ENCODE results near the gene TMC6.
A peak's percentile ranks its signal among the peaks of the same experiment; 100 is the strongest.
"Not testable (repeated sequence)": the region's sequence is repeated elsewhere in the genome, so short reads cannot be mapped to it uniquely, and the experiment has no call there.

TMC6 gene

GRCh38 chr17:78140169-78141051, 11.9 kb upstream of the TMC6 start:
- WGBS = 47% methylated on average over 58 of the region's 58 CpGs
- H3K23ac ChIP-seq (ENCODE audit: low read length in 2 of 2) = no peak overlapping the region
- peak; percentile 62 for DNase-seq

GRCh38 chr17:78139861-78140168, 11.3 kb upstream of the TMC6 start:
- not testable (repeated sequence) for H2AFZ ChIP-seq (ENCODE audit: low read depth, low read length); H3K9me3 ChIP-seq (ENCODE audit: control insufficient read depth, low read length); H2AK5ac ChIP-seq (ENCODE audit: low read length, severe bottlenecking); H4K8ac ChIP-seq (ENCODE audit: low read length); H3K14ac ChIP-seq (ENCODE audit: low read length in 2 of 2); H3K79me1 ChIP-seq (replicated peaks; ENCODE audit: low read length, poor library complexity, severe bottlenecking); H3K4ac ChIP-seq (ENCODE audit: low read depth in 1 of 2, low read length in 2 of 2); H3K27ac ChIP-seq (ENCODE audit: low read length, poor library complexity, severe bottlenecking); H3K23ac ChIP-seq (ENCODE audit: low read length in 2 of 2); H3K4me3 ChIP-seq (ENCODE audit: insufficient read depth in 1 of 2, low read depth in 1 of 2, low read length in 2 of 2); H3K36me3 ChIP-seq (ENCODE audit: control insufficient read depth in 1 of 2, insufficient read depth in 2 of 2, low read depth in 1 of 2, low read length in 2 of 2); H3K9ac ChIP-seq (ENCODE audit: low read length); H2BK15ac ChIP-seq (ENCODE audit: low read depth, poor library complexity, severe bottlenecking); DNase-seq; H2BK120ac ChIP-seq (ENCODE audit: low read depth, low read length); H4K91ac ChIP-seq (ENCODE audit: low read length); H3K4me2 ChIP-seq (ENCODE audit: low read length, poor library complexity, severe bottlenecking); H3K18ac ChIP-seq (ENCODE audit: low read depth in 1 of 2, low read length in 2 of 2); H2BK5ac ChIP-seq (ENCODE audit: low read depth, low read length, poor library complexity, severe bottlenecking); H2BK12ac ChIP-seq (ENCODE audit: low read length in 2 of 2)
- WGBS = 95% methylated on average over 12 of the region's 12 CpGs
- Histone ChIP-seq H3K4me1 (ENCODE audit: control insufficient read depth, insufficient read depth, low read depth, low read length) (peaks cover 34% of the 10 kb centered on the region), H3K27me3 (ENCODE audit: control insufficient read depth in 1 of 2, insufficient read depth in 1 of 2, low read length in 2 of 2) (peaks cover 0 to 29% of the 10 kb centered on the region in 2 experiments)

More at GRCh38 chr17:78140169-78141051, 11.9 kb upstream of the TMC6 start:
- no peaks in the 10 kb centered on the region for H3K9me3 ChIP-seq (ENCODE audit: control insufficient read depth, low read length)
- H3K4me2 ChIP-seq (ENCODE audit: low read length, poor library complexity, severe bottlenecking) = no peak overlapping the region
- H3K9ac ChIP-seq (ENCODE audit: low read length) = no peak overlapping the region
- no peak overlapping the region for H2BK5ac ChIP-seq (ENCODE audit: low read depth, low read length, poor library complexity, severe bottlenecking)
- H3K79me1 ChIP-seq (replicated peaks; ENCODE audit: low read length, poor library complexity, severe bottlenecking) = no peaks in the 10 kb centered on the region
- peaks cover 40% of the 10 kb centered on the region for H3K4me1 ChIP-seq (ENCODE audit: control insufficient read depth, insufficient read depth, low read depth, low read length)
- no peak overlapping the region for H2AK5ac ChIP-seq (ENCODE audit: low read length, severe bottlenecking)
- H4K8ac ChIP-seq (ENCODE audit: low read length) = peak overlapping the region; percentile 45
- H3K18ac ChIP-seq (ENCODE audit: low read depth in 1 of 2, low read length in 2 of 2) = peak overlapping the region; percentile 13 to 14
- peaks cover 0 to 23% of the 10 kb centered on the region in 2 experiments for H3K27me3 ChIP-seq (ENCODE audit: control insufficient read depth in 1 of 2, insufficient read depth in 1 of 2, low read length in 2 of 2)
- no peaks in the 10 kb centered on the region for H3K36me3 ChIP-seq (ENCODE audit: control insufficient read depth in 1 of 2, insufficient read depth in 2 of 2, low read depth in 1 of 2, low read length in 2 of 2)
- H2AFZ ChIP-seq (ENCODE audit: low read depth, low read length) = no peak overlapping the region
- peak overlapping the region in 1 of 2 experiments; percentile 9 for H3K4me3 ChIP-seq (ENCODE audit: insufficient read depth in 1 of 2, low read depth in 1 of 2, low read length in 2 of 2)
- H2BK15ac ChIP-seq (ENCODE audit: low read depth, poor library complexity, severe bottlenecking) = no peak overlapping the region
- H3K4ac ChIP-seq (ENCODE audit: low read depth in 1 of 2, low read length in 2 of 2) = no peak overlapping the region
- H2BK12ac ChIP-seq (ENCODE audit: low read length in 2 of 2) = no peak overlapping the region
- peak overlapping the region; percentile 52 for H4K91ac ChIP-seq (ENCODE audit: low read length)
- no peak overlapping the region for H3K14ac ChIP-seq (ENCODE audit: low read length in 2 of 2)
- H3K27ac ChIP-seq (ENCODE audit: low read length, poor library complexity, severe bottlenecking) = no peak overlapping the region
- no peak overlapping the region for H2BK120ac ChIP-seq (ENCODE audit: low read depth, low read length)

- Histone ChIP-seq H3K27me3 (ENCODE audit: control insufficient read depth in 1 of 2, insufficient read depth in 1 of 2, low read length in 2 of 2) (peaks cover 0 to 43% of the 10 kb centered on the region in 2 experiments), H2AK5ac (ENCODE audit: low read length, severe bottlenecking) (no peak overlapping the region), H3K79me1 (replicated peaks; ENCODE audit: low read length, poor library complexity, severe bottlenecking) (no peaks in the 10 kb centered on the region), H4K8ac (ENCODE audit: low read length) (no peak overlapping the region), H3K18ac (ENCODE audit: low read depth in 1 of 2, low read length in 2 of 2) (no peak overlapping the region), H3K4me1 (ENCODE audit: control insufficient read depth, insufficient read depth, low read depth, low read length) (peaks cover 26% of the 10 kb centered on the region), H3K4ac (ENCODE audit: low read depth in 1 of 2, low read length in 2 of 2) (no peak overlapping the region), H3K4me2 (ENCODE audit: low read length, poor library complexity, severe bottlenecking) (no peak overlapping the region), H2BK12ac (ENCODE audit: low read length in 2 of 2) (no peak overlapping the region), H3K4me3 (ENCODE audit: insufficient read depth in 1 of 2, low read depth in 1 of 2, low read length in 2 of 2) (no peak overlapping the region), H3K9me3 (ENCODE audit: control insufficient read depth, low read length) (no peaks in the 10 kb centered on the region), H3K14ac (ENCODE audit: low read length in 2 of 2) (no peak overlapping the region), H2BK120ac (ENCODE audit: low read depth, low read length) (no peak overlapping the region), H3K23ac (ENCODE audit: low read length in 2 of 2) (no peak overlapping the region), H3K27ac (ENCODE audit: low read length, poor library complexity, severe bottlenecking) (no peak overlapping the region), H3K9ac (ENCODE audit: low read length) (no peak overlapping the region), H3K36me3 (ENCODE audit: control insufficient read depth in 1 of 2, insufficient read depth in 2 of 2, low read depth in 1 of 2, low read length in 2 of 2) (no peaks in the 10 kb centered on the region), H2BK15ac (ENCODE audit: low read depth, poor library complexity, severe bottlenecking) (no peak overlapping the region), H2BK5ac (ENCODE audit: low read depth, low read length, poor library complexity, severe bottlenecking) (no peak overlapping the region), H2AFZ (ENCODE audit: low read depth, low read length) (no peak overlapping the region), H4K91ac (ENCODE audit: low read length) (no peak overlapping the region)
- 86% methylated on average over 15 of the region's 17 CpGs for WGBS
- no peak for DNase-seq
Observed at GRCh38 chr17:78138204-78139060, 9.9 kb upstream of the TMC6 start.
